CD4-positive, alpha-beta T cell treated with Interleukin-10 for 1 hour (primary cell): ENCODE measurements around the gene KCNQ1OT1.

Experiments
- DNase-seq: peaks from one replicate; pipeline ENCODE4 v3.0.0-alpha.2; 2020

Gene KCNQ1OT1

DNA sequence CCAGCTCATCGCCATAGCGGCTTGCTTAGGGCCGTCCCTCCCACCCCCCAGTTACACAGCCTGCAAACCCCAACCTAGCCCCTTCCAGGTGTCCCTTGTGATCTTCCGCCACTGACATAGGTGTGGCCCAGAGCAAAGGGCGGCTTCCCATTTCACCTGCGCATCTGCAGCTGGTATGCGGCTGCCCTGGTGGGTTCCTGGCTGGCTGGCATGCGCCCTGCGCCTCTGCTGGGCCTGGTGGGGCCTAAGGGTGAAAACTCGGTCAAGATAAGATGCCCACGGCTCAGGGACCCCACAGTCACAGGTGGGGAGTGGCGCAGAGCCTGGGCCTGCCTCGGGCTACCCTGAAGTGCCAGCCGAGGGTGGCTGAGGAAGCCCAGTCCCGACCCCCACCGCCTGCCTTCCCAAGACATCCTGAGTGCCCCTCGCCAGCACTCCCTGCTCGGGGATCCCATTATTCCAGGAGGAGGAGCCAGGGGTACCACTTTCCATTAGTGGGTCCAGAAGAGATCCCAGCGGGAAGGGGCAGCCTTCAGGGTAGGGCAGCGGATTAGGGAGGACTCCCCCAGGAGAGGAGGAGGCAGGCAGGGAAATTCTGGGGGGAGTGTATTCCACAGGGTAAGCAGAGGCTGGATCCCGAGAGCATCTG is 36.9 kb upstream of the KCNQ1OT1 start:
- no peak for DNase-seq

GRCh38 chr11:2735053-2735589 is 35.3 kb upstream of the KCNQ1OT1 start:
- no peak for DNase-seq

DNA sequence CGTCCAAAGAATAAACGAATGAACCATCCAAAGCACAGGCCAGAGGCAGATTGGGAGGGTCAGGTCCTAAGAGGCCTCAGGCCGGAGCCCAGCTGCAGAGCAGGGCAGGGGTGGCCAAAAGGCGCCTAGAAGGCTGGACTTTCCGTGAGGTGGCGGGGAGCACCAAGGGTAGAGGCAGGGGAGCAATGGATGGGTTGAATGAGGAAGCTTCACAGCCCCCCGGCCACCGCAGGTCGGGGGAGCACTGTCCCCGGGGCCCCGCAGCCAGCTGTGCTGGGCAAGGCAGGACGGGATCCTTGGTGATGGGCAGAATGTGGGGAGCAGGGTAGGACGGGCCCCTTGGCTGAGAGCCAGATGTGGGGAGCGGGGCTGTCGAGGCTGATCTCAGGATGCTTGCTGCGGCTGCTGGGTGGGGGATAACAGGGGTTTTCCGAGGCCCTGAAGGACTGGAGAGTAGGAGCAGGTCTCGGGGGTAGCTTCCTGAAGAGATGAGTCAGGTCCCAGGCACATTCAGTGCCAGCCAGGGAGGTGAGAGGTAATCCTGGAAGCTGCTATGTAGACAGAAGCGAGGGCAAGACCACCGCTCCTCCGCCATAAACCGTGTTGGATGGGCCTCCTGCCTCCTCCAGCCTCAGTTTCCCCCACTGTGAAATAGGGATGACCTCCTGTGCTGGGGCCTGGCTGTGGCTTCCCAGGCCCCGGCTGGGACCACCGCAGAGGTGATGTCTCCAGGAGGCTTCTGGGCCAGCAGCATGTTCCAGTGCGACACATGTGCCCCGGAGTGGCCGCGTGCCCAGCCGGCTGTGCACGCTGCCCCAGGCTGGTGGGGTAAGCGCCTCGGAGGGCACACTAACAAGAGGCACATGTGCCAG is 34.6 kb upstream of the KCNQ1OT1 start:
- DNase-seq = no peak

GRCh38 chr11:2732940-2733628 is 33.3 kb upstream of the KCNQ1OT1 start:
- no peak for DNase-seq

DNA sequence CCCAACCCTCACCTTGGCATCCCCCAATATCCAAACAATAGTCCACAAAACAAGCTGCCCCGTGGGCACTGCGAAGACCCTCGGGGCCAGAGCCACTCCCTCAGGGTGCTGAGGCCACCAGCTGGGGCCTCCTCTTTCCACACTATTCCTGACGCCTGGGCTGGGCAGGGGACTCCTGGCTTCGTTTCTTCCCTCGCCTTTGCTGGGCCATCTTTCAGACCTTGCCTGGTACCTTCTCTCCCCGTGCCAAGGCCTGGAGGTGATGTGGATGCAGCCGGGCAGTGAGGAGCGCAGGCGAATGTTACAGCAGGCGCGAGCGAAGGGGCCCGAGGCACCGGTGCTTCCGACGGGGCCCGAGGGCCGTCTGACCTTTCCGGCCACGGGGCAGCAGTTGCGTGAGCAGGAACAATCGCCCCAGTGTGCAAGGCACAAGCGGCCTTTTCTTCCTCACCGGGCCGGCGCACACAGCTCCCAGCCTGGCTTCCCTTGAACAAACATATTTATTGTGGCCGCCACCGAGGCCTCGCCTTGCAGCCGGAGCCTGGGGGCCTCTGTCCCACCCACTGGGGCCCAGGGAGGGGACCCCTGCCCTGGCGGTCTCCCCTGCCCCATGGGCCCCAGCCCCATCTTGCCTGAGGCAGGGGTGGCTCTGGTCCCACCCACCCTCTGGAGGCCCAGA is 32.6 kb upstream of the KCNQ1OT1 start:
- no peak for DNase-seq

DNA sequence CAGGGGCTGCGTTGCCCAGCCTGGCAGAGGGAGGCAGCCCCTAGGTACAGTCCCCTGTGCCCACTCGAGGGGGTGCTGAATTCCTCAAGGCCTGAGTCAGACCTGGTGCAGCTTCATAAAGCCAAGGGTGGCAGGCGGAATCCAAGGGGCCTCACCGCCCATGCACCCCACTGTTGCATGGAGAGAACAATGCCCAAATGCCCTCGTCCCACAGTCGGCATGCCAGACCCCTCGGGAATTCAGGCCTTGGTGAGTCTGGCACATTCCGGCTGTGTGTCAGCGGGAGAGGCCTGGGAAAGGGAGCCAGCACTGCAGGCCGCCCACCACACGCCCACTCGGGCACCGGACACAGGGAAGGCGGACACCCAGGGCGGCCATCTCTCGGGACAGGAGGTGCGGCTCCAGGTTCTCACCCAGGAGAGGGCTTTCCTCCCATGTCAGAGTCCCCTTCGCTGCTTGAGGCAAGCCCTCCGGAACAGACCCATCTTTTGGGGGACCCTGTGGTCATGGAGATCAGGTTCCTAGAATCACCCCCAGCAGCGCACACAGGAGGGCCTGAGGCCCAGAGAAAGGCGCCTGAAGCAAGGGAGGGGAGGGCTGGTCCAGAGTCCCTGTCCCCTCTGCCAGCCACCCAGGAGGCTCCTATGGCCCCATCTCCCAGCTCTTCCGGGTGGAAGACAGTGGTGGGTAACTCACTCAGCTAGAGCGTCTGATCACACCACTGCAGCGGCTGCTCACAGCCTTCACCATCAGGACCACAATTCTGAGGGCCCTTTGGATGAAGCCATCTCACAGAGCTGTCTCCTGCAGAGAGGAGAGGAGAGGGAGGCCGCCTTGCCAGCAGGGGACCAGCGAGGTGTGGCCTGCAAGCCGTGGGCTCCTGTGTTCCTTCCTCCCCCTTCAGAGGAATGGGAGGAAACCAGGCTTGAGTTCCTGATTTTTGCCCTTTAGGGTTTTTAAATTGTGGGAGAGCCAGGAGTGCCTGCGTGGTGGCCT is 31.6 kb upstream of the KCNQ1OT1 start:
- no peak for DNase-seq

- DNase-seq = no peak
Measured at GRCh38 chr11:2730272-2731129, 30.7 kb upstream of the KCNQ1OT1 start.

DNA sequence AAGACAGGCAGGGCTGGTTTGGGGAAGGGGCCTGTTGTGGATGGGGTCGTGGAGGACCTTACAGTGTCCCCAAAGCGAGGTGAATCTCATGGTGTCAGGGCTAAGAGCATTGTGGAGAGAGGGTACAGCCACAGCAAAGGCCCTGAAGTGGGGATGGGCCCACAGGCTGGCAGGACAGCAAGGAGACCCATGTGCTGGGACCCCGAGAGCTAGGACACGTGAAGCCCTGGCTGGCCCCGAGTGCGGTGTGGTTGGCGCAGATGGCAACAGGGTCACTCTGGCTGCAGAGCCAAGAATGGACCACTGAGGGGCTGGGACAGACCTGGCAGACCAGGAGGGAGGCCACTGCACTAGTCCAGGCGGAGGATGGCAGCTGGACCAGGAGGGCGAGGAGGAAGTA is 30.0 kb upstream of the KCNQ1OT1 start:
- no peak for DNase-seq

- DNase-seq = no peak
Measured at GRCh38 chr11:2728663-2729332, 29.0 kb upstream of the KCNQ1OT1 start.

GRCh38 chr11:2728128-2728662 is 28.4 kb upstream of the KCNQ1OT1 start:
- no peak for DNase-seq

DNA sequence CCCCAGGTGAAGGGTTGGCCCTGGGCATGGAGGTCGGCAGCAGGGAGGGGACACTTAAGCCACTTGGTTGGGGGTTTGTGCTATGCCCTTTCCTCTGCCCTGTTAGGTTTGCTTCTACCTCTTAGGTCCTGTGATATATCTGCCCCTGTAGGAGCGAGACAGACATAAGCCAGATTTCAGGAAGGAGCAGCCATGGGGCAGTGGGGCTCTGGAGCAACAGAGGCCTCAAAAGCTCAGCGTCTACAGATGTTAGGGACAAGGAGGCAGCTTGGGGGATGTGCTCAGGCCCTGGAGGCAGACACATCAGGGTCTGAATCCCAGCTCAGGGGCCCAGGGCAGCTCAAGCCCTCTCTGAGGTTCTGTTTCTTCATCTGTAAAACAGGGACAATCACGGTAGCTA is 27.2 kb upstream of the KCNQ1OT1 start:
- no peak for DNase-seq

- DNase-seq = no peak
Measured at GRCh38 chr11:2725368-2726300, 25.8 kb upstream of the KCNQ1OT1 start.

DNA sequence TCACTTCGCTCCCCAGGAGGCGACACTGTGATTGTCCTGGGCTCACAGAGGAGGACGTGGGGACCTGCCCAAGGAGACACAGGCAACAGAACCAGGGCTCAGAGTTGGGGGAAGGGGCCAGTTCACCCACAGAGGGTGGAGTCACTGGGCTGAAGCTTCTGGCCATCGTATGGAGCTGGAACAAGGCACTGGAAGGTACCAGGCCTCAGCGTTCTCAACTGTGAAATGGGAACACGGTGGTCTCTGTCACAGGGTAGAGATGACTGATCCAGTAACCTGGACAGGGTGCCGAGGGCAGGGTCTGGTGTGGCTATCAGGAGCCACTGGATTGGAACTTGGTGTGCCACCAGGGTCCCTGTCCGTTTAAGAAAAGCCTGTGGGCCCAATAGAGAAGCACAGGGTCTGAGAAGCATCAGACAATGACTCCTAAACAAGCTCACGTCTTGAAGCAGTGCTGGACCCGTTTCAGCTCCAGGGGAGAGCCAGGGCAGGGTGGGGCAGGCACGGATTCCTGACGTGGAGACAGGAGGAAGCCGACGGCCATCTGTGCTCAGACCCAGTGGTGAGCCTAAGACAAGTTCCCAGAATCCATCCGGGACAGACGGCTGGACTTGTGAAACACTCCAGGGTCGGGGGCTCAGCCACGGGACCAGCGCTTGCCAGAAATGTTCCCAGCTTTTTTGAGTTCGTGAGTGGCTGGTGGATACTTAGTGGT is 25.0 kb upstream of the KCNQ1OT1 start:
- DNase-seq = no peak

GRCh38 chr11:2724104-2724503 is 24.3 kb upstream of the KCNQ1OT1 start:
- DNase-seq = no peak

- DNase-seq = no peak
Measured at GRCh38 chr11:2722955-2723354, 23.2 kb upstream of the KCNQ1OT1 start.

GRCh38 chr11:2721210-2721916 is 21.6 kb upstream of the KCNQ1OT1 start:
- no peak for DNase-seq
